ENCODE results near the gene SFI1. TPM values are rescaled to one million over a fixed set of nuclear protein-coding genes. Genes with fewer than 3 reads are reported as not detected.

The SFI1 gene
- total and polyA plus RNA-seq, 7 donors, result 6.5 to 40.9 (median 17.5) TPM

DNA sequence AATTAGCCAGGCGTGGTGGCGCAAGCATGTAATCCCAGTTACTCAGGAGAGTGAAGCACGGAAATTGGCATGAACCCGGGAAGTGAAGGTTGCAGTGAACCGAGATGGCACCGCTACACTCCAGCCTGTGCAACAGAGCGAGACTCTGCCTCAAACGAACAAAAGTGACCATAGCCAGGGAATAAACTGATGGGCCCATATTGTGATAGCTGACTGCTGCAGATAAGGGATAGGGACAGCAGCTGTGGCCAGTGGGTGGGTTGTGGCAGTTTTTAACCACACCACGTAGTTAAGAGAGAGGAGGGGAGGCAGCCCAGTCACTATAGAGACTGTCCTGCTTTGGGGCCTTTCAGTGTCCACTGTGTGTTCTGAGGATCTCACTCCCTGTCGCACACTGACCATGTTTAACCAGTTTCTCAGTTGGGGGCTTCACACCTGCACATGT lies 106.8 kb downstream of the SFI1 start:
- Histone ChIP-seq H3K36me3 (no peaks in the 10 kb centered on the region), H3K27ac (peak overlapping the region; percentile 63 to 93 (median 84)), H3K4me1 (peaks cover 0 to 51% (median 35%) of the 10 kb centered on the region in 4 donors), H3K9me3 (no peaks in the 10 kb centered on the region), H3K4me3 (no peak overlapping the region), H3K27me3 (no peaks in the 10 kb centered on the region)
- intact Hi-C loops (cut with DNase I), result no loop called here
- DNase-seq, result peak; percentile 61
- 84 to 87% methylated on average over 10 of the region's 10 CpGs for WGBS, 2 donors
- TF ChIP-seq, protein P1, sequence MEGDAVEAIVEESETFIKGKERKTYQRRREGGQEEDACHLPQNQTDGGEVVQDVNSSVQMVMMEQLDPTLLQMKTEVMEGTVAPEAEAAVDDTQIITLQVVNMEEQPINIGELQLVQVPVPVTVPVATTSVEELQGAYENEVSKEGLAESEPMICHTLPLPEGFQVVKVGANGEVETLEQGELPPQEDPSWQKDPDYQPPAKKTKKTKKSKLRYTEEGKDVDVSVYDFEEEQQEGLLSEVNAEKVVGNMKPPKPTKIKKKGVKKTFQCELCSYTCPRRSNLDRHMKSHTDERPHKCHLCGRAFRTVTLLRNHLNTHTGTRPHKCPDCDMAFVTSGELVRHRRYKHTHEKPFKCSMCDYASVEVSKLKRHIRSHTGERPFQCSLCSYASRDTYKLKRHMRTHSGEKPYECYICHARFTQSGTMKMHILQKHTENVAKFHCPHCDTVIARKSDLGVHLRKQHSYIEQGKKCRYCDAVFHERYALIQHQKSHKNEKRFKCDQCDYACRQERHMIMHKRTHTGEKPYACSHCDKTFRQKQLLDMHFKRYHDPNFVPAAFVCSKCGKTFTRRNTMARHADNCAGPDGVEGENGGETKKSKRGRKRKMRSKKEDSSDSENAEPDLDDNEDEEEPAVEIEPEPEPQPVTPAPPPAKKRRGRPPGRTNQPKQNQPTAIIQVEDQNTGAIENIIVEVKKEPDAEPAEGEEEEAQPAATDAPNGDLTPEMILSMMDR (IDR thresholded peaks at IDR 0.05), result no peak
- TF ChIP-seq POLR2AphosphoS5 (IDR thresholded peaks at IDR 0.05), result no peak
- no peak for TF ChIP-seq EP300 (IDR thresholded peaks at IDR 0.05)
- TF ChIP-seq POLR2A (IDR thresholded peaks at IDR 0.05), result no peak

DNA sequence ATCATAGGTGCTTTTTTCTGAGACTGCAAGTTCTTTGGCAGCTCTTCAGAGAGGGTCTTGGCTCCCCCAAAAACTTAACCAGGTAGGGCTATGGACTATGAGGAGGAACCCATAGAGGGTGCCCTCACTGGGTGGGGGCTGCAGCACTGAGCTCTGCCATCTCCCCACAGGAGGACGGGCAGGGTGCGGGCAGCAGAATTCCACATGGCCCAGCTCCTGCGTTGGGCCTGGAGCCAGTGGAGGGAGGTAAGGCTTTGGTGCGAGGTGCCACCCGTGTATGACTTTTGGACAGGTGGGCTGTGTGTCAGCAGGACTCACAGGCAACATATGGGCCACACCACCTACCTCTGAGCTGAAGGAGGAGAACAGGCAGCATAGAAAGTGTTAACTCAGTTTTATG lies 107.2 kb downstream of the SFI1 start:
- TF ChIP-seq POLR2A (IDR thresholded peaks at IDR 0.05) (no peak), EP300 (IDR thresholded peaks at IDR 0.05) (no peak), POLR2AphosphoS5 (IDR thresholded peaks at IDR 0.05) (no peak)
- TF ChIP-seq, protein P1 (IDR thresholded peaks at IDR 0.05), result no peak
- 96 to 98% methylated on average over 5 of the region's 5 CpGs for WGBS, 2 donors
- intact Hi-C loops (cut with DNase I), result no loop called here
- no peak overlapping the region for H3K4me3 ChIP-seq
- H3K36me3 ChIP-seq, result no peaks in the 10 kb centered on the region
- H3K9me3 ChIP-seq, result no peaks in the 10 kb centered on the region
- H3K27me3 ChIP-seq, result no peaks in the 10 kb centered on the region
- peak overlapping the region in 3 of 4 donors; percentile 78 to 93 (median 91) for H3K27ac ChIP-seq
- H3K4me1 ChIP-seq, result peaks cover 0 to 51% (median 35%) of the 10 kb centered on the region in 4 donors
- DNase-seq, result peak; percentile 49

DNA sequence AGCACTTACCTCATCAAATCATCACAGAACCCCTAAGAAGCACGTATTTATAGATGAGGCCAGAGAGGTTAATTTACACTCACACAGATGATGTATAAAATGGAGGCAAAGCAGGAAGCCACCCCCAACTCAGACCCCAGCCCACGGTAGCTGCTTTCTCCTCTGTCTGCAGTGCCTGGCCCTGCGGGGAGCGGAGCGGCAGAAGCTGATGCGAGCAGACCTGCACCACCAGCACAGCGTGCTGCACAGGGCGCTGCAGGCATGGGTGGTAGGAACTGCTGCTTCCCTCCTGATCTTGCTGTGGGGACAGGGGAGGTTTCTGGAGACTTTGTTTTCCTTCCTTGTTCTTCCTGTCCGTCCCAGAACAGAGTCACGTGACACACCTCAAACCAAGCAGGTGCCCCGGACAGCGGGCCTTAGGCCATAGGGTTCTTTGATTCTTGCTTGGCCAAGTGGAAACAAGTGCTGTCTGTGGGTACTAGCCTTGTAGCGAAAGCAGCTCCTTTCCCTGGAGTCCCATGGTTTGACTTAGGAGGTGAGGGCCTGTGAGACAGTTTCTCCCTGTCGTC lies 107.9 kb downstream of the SFI1 start:
- Histone ChIP-seq H3K27ac (peak overlapping the region in 3 of 4 donors; percentile 78 to 93 (median 91)), H3K27me3 (no peaks in the 10 kb centered on the region), H3K9me3 (no peaks in the 10 kb centered on the region), H3K4me3 (no peak overlapping the region), H3K36me3 (no peaks in the 10 kb centered on the region), H3K4me1 (peaks cover 0 to 51% (median 35%) of the 10 kb centered on the region in 4 donors)
- TF ChIP-seq POLR2AphosphoS5 (IDR thresholded peaks at IDR 0.05) (no peak), POLR2A (IDR thresholded peaks at IDR 0.05) (no peak), EP300 (IDR thresholded peaks at IDR 0.05) (no peak)
- TF ChIP-seq, protein P1 (IDR thresholded peaks at IDR 0.05), result no peak
- intact Hi-C loops (cut with DNase I), result no loop called here
- WGBS, 2 donors, result 91 to 93% methylated on average over 14 of the region's 14 CpGs
- DNase-seq, result peak; percentile 36

DNA sequence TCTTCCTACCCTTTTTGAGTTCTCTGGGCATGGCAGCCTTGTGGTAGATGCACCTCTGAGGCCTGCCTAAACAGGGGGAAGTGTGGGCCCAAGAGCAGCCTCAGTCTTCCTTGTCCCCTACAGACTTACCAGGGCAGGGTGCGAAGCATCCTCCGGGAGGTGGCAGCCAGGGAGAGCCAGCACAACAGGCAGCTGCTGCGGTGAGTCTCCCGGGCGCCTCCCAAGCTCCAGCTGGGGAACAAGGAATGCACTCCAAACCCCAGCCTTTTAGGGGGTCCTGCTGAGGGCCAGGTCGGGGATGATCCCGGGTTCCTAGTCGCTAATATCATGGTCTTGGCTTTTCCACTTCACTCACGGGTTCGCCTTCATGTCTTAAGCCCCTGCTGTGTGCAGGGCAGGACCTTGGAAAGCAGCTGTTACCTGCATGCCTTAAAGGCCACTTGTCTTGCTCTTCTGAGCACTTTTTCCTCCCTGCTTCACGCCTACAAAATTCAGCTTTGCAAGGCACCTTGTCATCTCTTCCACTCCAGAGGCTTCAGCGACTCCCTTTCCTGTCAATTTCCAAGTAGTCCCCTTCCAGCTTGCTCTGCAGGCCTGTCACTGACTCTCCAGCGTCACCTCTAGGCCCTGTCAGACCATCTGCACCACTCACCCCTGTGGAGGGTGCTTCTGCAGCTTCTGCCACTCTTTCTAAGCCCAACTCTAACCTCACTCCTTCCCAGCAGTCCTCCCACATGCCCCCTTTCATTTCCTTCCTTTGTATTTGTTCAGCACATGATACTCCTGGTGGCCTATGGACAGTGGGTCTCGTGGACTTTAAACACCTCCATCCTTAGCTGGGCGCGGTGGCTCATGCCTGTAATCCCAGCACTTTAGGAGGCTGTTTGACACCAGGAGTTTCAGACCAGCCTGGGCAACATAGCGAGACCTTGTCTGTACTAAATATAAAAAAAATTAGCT lies 108.7 kb downstream of the SFI1 start:
- Histone ChIP-seq H3K4me1 (peaks cover 0 to 51% (median 35%) of the 10 kb centered on the region in 4 donors), H3K27me3 (no peaks in the 10 kb centered on the region), H3K9me3 (no peaks in the 10 kb centered on the region), H3K27ac (peak overlapping the region in 2 of 4 donors; percentile 91 to 93), H3K4me3 (no peak overlapping the region), H3K36me3 (no peaks in the 10 kb centered on the region)
- intact Hi-C loops (cut with DNase I), result no loop called here
- DNase-seq, result peak; percentile 48
- 86 to 88% methylated on average over 17 of the region's 17 CpGs for WGBS, 2 donors
- no peak for TF ChIP-seq POLR2A (IDR thresholded peaks at IDR 0.05)
